IMR-90 (cell line): Measurements from ENCODE around the gene UBL3. TPM values are rescaled to one million over a fixed set of nuclear protein-coding genes. Genes with fewer than 3 reads are reported as not detected.
A peak's percentile ranks its signal among the peaks of the same experiment; 100 is the strongest.

Experiments
- ATAC-seq: fragments of 200-7000 bp; cut with Tn5 transposase; 2 replicates; pipeline ENCODE4 v1.9.1; 2020; ENCODE audit warnings: low read depth, mild to moderate bottlenecking, moderate library complexity
- BruUV-seq: library from RNA; stranded (reverse); fragments of 400-500 nt; replicated peaks from 2 replicates; lab custom pipeline; 2021; lab: Mats Ljungman, UMichigan
- CTCF ChIA-PET: fragments of 300-600 bp; formaldehyde crosslinking; extraction: SDS; loops from one replicate; lab custom pipeline; 2021; ENCODE audit warnings: antibody characterized with exemption; lab: Yijun Ruan, JAX
- POLR2A ChIA-PET: fragments of 300-600 bp; sonication (Branson Sonifier 250); formaldehyde crosslinking; loops from one replicate; lab custom pipeline; 2022; ENCODE audit warnings: antibody characterized with exemption; ENCODE audit not compliant: unreplicated experiment; lab: Charles Lee
- DNase-seq: peaks from one replicate; pipeline ENCODE4 v3.0.0; 2013
- H2AFZ ChIP-seq: replicated peaks from 2 replicates; pipeline ENCODE3; 2013; ENCODE audit warnings: low read length, mild to moderate bottlenecking; ENCODE audit not compliant: poor library complexity
- H2AK5ac ChIP-seq: 2 replicates; pipeline ENCODE4 v1.6.1; 2013; ENCODE audit warnings: low read depth, low read length, inconsistent platforms
- H2AK9ac ChIP-seq: replicated peaks from 2 replicates; pipeline ENCODE3; 2013; ENCODE audit warnings: mild to moderate bottlenecking, low read depth, low read length, moderate library complexity; ENCODE audit not compliant: poor library complexity
- H2BK120ac ChIP-seq: 2 replicates; pipeline ENCODE4 v1.6.1; 2013; ENCODE audit warnings: low read depth, low read length, inconsistent platforms
- H2BK15ac ChIP-seq: 3 replicates; pipeline ENCODE4 v1.6.1; 2013; ENCODE audit warnings: low read depth, low read length, inconsistent platforms
- H2BK20ac ChIP-seq: 2 replicates; pipeline ENCODE4 v1.6.1; 2013; ENCODE audit warnings: low read depth, mild to moderate bottlenecking, inconsistent platforms, low read length, moderate library complexity
- H2BK5ac ChIP-seq: 2 replicates; pipeline ENCODE4 v1.6.1; 2013; ENCODE audit warnings: mild to moderate bottlenecking, low read depth, low read length, inconsistent platforms; ENCODE audit not compliant: poor library complexity, severe bottlenecking
- H3K14ac ChIP-seq: replicated peaks from 2 replicates; pipeline ENCODE4 v1.6.1; 2013; ENCODE audit warnings: low read depth, low read length, inconsistent platforms
- H3K18ac ChIP-seq: 2 replicates; pipeline ENCODE4 v1.6.1; 2013; ENCODE audit warnings: low read depth, low read length, control low read depth
- H3K23ac ChIP-seq: 2 replicates; pipeline ENCODE4 v1.6.1; 2013; ENCODE audit warnings: low read depth, low read length, inconsistent platforms
- H3K27ac ChIP-seq: 2 replicates; pipeline ENCODE4 v1.5.1; 2013; ENCODE audit warnings: mild to moderate bottlenecking, control low read depth, low read length; ENCODE audit not compliant: insufficient read depth
- H3K27me3 ChIP-seq: 2 replicates; pipeline ENCODE4 v1.6.1; 2013; ENCODE audit warnings: low read length; ENCODE audit not compliant: control insufficient read depth, insufficient read depth
- H3K36me3 ChIP-seq: 2 replicates; pipeline ENCODE4 v1.6.1; 2013; ENCODE audit warnings: low read length, mixed read lengths; ENCODE audit not compliant: control insufficient read depth, insufficient read depth
- H3K4ac ChIP-seq: 2 replicates; pipeline ENCODE4 v1.6.1; 2013; ENCODE audit warnings: low read depth, low read length, inconsistent platforms
- H3K4me1 ChIP-seq: 2 replicates; pipeline ENCODE4 v1.6.1; 2013; ENCODE audit warnings: low read length, mixed read lengths; ENCODE audit not compliant: control insufficient read depth, insufficient read depth
- H3K4me2 ChIP-seq: 2 replicates; pipeline ENCODE4 v1.6.1; 2013; ENCODE audit warnings: low read depth, mild to moderate bottlenecking, control low read depth, low read length, moderate library complexity
- H3K4me3 ChIP-seq: 2 replicates; pipeline ENCODE4 v1.5.1; 2013; ENCODE audit warnings: low read depth, mild to moderate bottlenecking, control low read depth, low read length, moderate library complexity; ENCODE audit not compliant: insufficient read depth
- H3K56ac ChIP-seq: 2 replicates; pipeline ENCODE4 v1.6.1; 2013; ENCODE audit warnings: low read length, inconsistent platforms; ENCODE audit not compliant: insufficient read depth; ENCODE audit errors: extremely low read depth
- H3K79me1 ChIP-seq, 2 experiments: 2 replicates each; pipeline ENCODE4 v1.6.1; 2013; ENCODE audit warnings: low read length in 2 of 2, inconsistent platforms in 1 of 2, low read depth in 1 of 2
- H3K9ac ChIP-seq: 2 replicates; pipeline ENCODE4 v1.6.1; 2013; ENCODE audit warnings: low read depth, low read length, control low read depth
- H3K9me1 ChIP-seq: 2 replicates; pipeline ENCODE4 v1.6.1; 2013; ENCODE audit warnings: low read length, inconsistent platforms; ENCODE audit not compliant: insufficient read depth
- H3K9me3 ChIP-seq: 2 replicates; pipeline ENCODE4 v1.6.1; 2013; ENCODE audit warnings: low read length; ENCODE audit not compliant: control insufficient read depth, insufficient read depth
- H4K20me1 ChIP-seq: 2 replicates; pipeline ENCODE4 v1.6.1; 2013; ENCODE audit warnings: low read length, inconsistent platforms; ENCODE audit not compliant: insufficient read depth
- H4K5ac ChIP-seq: 2 replicates; pipeline ENCODE4 v1.6.1; 2013; ENCODE audit warnings: mild to moderate bottlenecking, low read depth, low read length, control low read depth
- H4K8ac ChIP-seq, 2 experiments: 2 replicates each; pipeline ENCODE4 v1.6.1; 2013; ENCODE audit warnings: low read depth in 2 of 2, low read length in 2 of 2, control low read depth in 1 of 2, inconsistent platforms in 1 of 2
- H4K91ac ChIP-seq: 2 replicates; pipeline ENCODE4 v1.6.1; 2013; ENCODE audit warnings: low read depth, low read length, inconsistent platforms; ENCODE audit not compliant: insufficient read depth
- MAZ ChIP-seq: IDR thresholded peaks from 2 replicates; pipeline ENCODE4 v1.6.1; 2012; ENCODE audit warnings: low read depth, mild to moderate bottlenecking, low read length, improper control_type of control experiment, moderate library complexity, borderline replicate concordance
- POLR2A ChIP-seq: IDR thresholded peaks from 2 replicates; pipeline ENCODE4 v1.6.1; 2012; ENCODE audit warnings: mild to moderate bottlenecking, low read depth, low read length
- RAD21 ChIP-seq: IDR thresholded peaks from 2 replicates; pipeline ENCODE4 v1.6.1; 2012; ENCODE audit warnings: low read length, improper control_type of control experiment
- RFX5 ChIP-seq: IDR thresholded peaks from 2 replicates; pipeline ENCODE4 v1.8.0; 2012; ENCODE audit warnings: low read depth, mild to moderate bottlenecking, low read length, moderate library complexity
- WGBS, 2 experiments: methylation state at CpG; one replicate each; pipeline versions ENCODE4 v1.1.5 to v1.1.7; 2013; ENCODE audit warnings: missing lambda C conversion rate in 2 of 2; ENCODE audit not compliant: insufficient read length in 1 of 2; ENCODE audit errors: extremely low coverage in 2 of 2; 5-methylcytosine and 5-hydroxymethylcytosine counted together
- dilution Hi-C: fragments of 300-500 bp; cut with HindIII; formaldehyde crosslinking; loops from one replicate; pipeline ENCODE4 v1.14.3; 2018; ENCODE audit warnings: low sequenced_read_pairs; ENCODE audit not compliant: unreplicated experiment
- in situ Hi-C: fragments of 300-500 bp; cut with MboI; formaldehyde crosslinking; loops from 3 replicates; pipeline ENCODE4 v1.14.3; 2019; ENCODE audit warnings: low sequenced_read_pairs, inconsistent platforms, mixed read lengths
- intact Hi-C: fragments of 100-400 bp; cut with micrococcal nuclease; formaldehyde crosslinking; loops from 2 replicates; pipeline ENCODE4 v1.10.0; 2022
- polyA plus RNA-seq, 3 experiments: library from polyadenylated mRNA; depleted of rRNA; stranded (reverse); fragments of >200 nt; gene quantifications; 2 replicates each; pipeline ENCODE4 v1.2.3, GENCODE V29; 2012; ENCODE audit warnings: low replicate concordance in 1 of 3
- total RNA-seq: library from RNA; depleted of rRNA; stranded (reverse); fragments of >200 nt; gene quantifications from 2 replicates; pipeline ENCODE4 v1.2.3, GENCODE V29; 2012
- TF ChIP-seq, protein P1 (sequence below): fragments of 150-350 bp; IDR thresholded peaks from 2 replicates; pipeline ENCODE4 v1.6.1; 2016; ENCODE audit warnings: low read depth, mild to moderate bottlenecking, low read length, moderate library complexity, borderline replicate concordance

The UBL3 gene
- total and polyA plus RNA-seq, 2 of the 4 experiments (the other 2 are of a cell fraction) = 16.0 to 19.9 TPM

DNA sequence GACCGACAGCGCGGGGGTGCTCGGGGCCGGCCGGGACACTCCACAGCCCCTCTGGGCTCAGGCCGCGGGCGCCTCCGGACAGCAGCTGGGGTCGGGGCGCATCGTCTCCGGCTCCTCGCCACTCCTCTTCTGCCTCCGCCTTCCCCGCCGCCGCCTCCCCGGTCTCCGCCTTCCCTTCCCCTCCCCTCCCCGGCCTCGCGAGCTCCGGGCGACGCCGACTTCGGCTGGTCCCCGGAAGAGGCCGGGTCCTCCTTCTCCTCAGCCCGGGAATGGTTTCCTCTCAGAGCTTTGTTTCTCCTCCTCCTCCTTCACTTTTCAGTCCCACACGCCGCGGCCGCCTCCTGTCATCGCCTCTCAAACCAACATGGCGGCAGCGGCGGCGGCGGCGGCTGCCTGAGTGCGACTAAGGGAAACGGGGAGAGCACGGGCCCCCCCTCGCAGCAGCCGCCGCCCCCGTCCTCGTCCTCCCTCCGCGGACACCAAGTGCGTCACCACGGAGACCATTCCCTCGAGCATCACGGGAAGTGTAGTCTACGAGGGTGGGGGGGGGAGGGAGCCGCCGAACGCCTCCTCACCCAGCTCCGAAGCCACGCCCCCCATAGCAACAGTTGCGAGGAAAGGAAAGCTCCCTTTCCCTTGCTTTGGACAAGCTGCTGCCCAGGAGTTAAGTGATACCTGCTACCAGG is at the start of gene UBL3 (continued):
- TF ChIP-seq, protein P1, sequence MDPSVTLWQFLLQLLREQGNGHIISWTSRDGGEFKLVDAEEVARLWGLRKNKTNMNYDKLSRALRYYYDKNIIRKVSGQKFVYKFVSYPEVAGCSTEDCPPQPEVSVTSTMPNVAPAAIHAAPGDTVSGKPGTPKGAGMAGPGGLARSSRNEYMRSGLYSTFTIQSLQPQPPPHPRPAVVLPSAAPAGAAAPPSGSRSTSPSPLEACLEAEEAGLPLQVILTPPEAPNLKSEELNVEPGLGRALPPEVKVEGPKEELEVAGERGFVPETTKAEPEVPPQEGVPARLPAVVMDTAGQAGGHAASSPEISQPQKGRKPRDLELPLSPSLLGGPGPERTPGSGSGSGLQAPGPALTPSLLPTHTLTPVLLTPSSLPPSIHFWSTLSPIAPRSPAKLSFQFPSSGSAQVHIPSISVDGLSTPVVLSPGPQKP = no peak
- peak; percentile 97 for TF ChIP-seq MAZ
- TF ChIP-seq RFX5 = no peak
- no peak for TF ChIP-seq RAD21

DNA sequence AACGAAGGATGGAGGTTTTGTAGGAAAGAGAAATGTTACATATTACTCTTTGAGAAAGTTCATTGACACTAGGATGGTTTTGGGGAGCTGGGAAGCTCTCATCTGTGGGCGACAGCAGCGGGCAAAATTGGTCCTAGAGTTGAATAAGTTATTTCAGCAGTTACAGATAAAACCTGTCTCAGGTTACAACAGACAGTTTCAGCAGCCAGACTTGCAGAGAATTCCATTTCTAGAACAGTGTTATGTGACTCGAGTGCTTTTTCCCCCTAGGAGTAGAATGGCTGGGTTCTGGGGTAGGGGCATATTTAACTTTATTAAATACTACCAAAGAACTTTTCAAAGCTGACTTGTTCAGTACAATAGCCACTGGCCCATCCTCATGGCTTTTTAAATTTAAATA is 46.7 kb upstream of the UBL3 start:
- H2BK5ac ChIP-seq = no peak overlapping the region
- H4K8ac ChIP-seq = no peak overlapping the region
- no peak overlapping the region for H2BK15ac ChIP-seq
- H3K18ac ChIP-seq = no peak overlapping the region
- no peak overlapping the region for H3K4me2 ChIP-seq
- no peak overlapping the region for H4K91ac ChIP-seq
- no peak overlapping the region for H2AK5ac ChIP-seq
- no peaks in the 10 kb centered on the region for H3K9me1 ChIP-seq
- H3K9me3 ChIP-seq = no peaks in the 10 kb centered on the region
- H3K27ac ChIP-seq = no peak overlapping the region
- H3K4me3 ChIP-seq = no peak overlapping the region
- H4K5ac ChIP-seq = no peak overlapping the region
- no peaks in the 10 kb centered on the region for H3K36me3 ChIP-seq
- ChIA-PET POLR2A (no interaction called here), CTCF (no interaction called here)
- no peaks in the 10 kb centered on the region; the same call in 1 of the 2 replicates for H3K4me1 ChIP-seq
- no peak overlapping the region for H3K56ac ChIP-seq
- no peak overlapping the region for H2BK20ac ChIP-seq
- no peak for TF ChIP-seq POLR2A
- WGBS, 2 experiments = no CpG with 5 or more reads among the region's 4 CpGs
- no peak for ATAC-seq
- H3K27me3 ChIP-seq = peaks cover 2% of the 10 kb centered on the region
- no peaks in the 10 kb centered on the region for H4K20me1 ChIP-seq
- no peak overlapping the region for H3K9ac ChIP-seq
- DNase-seq = no peak
- no peaks in the 10 kb centered on the region for H3K79me1 ChIP-seq
- no peak overlapping the region for H3K4ac ChIP-seq
- no peak overlapping the region for H3K23ac ChIP-seq
- in situ Hi-C loops (no loop called here), intact Hi-C loops (no loop called here), dilution Hi-C loops (no loop called here)
- H3K14ac ChIP-seq = no peak overlapping the region
- H2AK9ac ChIP-seq = no peak overlapping the region
- H2AFZ ChIP-seq = no peak overlapping the region
- no peak overlapping the region for H2BK120ac ChIP-seq
- no TSS peak for BruUV-seq
